ENCODE results near the gene OR52E1.
A peak's percentile ranks its signal among the peaks of the same experiment; 100 is the strongest.
"Not testable (repeated sequence)": the region's sequence is repeated elsewhere in the genome, so short reads cannot be mapped to it uniquely, and the experiment has no call there.

OR52E1 gene

DNA sequence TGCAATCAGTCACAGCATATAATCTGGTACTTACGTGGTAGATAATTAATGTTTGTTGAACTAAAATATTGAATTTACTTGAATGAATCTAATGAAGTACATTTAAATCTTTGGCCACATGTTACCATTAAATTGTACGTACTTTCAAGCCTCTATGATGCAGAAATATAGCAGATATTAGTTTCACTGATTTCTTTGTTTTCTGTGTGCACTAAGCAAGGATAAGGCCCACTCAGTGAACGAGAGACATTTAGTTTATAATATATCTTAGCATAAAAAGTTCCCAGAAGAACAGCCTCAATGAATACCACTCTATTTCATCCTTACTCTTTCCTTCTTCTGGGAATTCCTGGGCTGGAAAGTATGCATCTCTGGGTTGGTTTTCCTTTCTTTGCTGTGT lies at the start of gene OR52E1:
Gene OR52E1, plus strand, starts transcription at position 301 of the 400 bp plus-strand sequence.
- DNase-seq = no peak

DNA sequence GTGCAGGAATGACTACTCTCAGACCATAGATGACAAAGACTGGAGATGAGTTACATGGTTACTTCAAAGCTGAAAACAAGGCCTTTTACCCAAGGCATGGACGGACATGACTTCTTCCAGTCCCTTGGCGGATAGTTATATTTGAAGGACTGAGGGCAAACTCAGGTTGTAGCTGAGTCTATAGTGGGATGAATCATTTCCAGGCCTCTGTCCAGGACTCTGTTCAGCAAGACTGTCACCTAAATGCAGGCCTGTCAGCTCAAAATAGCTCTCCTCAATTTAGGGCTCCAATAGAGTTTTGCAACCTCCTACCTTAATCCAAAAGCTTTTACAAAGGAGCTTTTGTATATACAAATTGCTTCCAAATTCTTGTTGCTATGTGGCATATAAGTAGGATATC lies 47.4 kb upstream of the OR52E1 start:
- no peak for DNase-seq

DNA sequence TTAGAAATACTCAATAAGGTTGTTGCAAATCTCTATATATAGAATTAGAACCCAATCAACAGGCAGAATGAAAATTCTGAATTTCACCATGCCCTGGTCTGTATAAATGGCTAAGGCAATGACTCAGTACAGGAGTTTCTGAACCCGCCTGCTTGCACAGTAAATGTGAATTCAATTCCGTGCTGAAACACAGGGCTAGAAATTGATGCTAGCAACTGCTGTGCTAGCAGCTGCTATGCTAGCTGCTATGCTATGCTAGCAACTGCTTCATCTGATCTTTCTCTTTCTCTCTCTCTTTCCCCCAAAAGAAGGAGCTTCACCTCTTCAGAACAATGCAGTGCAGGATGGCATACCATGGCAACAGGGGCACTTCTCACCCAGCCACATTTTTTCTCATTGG lies 32.7 kb upstream of the OR52E1 start:
- DNase-seq = no peak

DNA sequence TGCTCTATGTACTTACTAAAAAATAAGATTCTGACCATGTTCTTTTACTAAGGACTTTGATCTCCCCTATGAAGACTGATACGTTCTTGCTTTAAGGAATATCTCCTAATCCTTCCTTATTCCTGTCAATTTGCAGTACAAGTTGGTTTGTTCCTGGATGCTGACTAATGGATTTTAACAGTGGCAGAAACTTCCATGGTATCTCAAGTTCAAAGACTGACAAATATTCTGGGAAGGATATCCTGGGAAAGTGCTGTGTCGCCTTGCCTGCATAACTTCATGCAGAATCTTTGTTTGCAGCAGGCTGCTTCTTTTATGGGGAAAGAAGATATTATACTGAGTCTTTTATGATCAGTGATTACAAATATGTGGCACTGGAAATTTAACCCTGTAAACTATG lies 31.4 kb upstream of the OR52E1 start:
- DNase-seq = no peak

DNA sequence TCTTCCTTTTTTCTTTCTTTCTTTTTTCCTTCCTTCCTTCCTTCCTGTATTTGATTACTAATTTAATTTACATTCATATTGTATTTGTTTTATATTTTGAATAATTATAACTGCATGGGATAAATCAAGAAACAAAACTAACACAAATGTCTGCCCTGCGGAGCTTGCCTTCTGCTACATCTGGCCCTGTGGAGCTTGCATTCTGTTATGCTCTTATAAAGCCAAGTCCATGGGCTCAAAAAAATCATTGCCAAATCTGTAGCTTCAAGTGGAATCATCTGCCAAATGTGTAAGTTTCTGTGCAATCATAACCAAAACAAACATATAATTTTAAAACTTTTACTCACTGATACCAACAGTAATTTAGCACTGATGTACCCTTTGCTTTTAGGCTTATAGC lies 31.0 kb upstream of the OR52E1 start:
- no peak for DNase-seq

DNA sequence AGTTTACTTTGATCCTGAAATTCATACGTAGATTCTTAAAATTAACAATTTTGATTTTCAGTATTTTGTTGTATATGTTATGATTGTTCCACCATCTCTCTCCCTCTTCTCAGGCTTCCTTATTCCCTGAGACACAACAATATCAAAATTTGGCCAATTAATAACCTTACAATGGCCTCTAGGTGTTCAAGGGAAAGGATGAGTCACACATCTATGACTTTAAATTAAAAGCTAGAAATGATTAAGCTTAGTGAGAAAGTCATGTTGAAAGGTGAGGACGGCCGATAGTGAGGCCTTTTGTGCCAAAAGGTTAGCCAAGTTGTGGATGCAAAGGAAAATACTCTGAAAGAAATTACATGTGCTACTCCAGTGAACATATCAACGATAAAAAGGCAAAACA lies 28.5 kb upstream of the OR52E1 start:
- no peak for DNase-seq

DNA sequence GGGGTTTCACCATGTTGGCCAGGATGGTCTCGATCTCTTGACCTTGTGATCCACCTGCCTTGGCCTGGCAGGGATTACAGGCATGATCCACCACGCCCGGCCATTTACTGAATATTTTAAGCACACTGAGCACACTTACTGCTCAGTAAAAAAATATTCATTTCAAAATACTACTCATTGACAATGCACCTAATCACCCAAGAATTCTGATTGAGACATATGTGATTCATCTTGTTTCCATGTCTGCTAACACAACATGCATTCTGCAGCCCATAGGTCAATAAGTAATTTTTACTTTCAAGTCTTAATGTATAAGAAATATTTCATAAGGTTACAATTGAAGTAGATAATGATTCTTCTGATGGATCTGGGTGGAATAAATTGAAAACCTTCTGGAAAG lies 27.3 kb upstream of the OR52E1 start:
- no peak for DNase-seq

DNA sequence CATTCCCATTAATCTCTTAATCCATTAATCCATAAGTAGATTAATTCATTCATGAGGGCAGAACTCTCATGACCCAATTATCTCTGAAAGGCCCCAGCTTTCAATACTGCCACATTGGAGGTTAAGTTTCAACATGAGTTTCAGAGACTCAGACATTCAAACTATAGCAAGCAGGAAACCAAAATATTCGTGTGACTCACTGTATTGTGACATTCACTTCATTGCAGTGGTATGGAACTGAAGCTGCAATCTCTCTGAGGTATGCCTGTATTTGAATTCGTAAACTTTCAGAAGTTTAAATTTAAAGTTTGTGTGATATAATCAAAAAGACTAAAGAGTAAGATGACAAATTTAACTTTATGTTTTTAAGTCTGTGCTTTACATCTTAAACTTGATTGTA lies 26.0 kb upstream of the OR52E1 start:
- peak; percentile 4 for DNase-seq

DNA sequence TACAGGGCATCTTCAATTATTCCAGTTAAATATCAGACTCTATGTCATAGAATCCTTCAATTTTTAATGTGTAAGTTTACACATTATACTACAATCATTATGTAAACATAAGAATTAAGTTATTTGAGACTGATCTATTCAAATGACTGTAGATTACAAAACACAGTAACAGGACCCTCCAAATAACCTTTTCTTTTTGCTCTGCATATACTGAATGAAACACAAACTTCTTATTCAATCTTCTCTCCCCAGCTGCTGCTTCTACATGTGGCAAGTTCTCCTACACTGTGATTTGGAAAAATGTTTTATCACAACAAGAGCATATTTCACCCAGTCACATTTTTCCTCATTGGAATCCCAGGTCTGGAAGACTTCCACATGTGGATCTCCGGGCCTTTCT lies 23.1 kb upstream of the OR52E1 start, which contains the start of gene OR52J3:
Gene OR52J3, plus strand, starts transcription at position 301 of the 400 bp plus-strand sequence. Its CDS starts 0 bp downstream, at position 301.
- no peak for DNase-seq

DNA sequence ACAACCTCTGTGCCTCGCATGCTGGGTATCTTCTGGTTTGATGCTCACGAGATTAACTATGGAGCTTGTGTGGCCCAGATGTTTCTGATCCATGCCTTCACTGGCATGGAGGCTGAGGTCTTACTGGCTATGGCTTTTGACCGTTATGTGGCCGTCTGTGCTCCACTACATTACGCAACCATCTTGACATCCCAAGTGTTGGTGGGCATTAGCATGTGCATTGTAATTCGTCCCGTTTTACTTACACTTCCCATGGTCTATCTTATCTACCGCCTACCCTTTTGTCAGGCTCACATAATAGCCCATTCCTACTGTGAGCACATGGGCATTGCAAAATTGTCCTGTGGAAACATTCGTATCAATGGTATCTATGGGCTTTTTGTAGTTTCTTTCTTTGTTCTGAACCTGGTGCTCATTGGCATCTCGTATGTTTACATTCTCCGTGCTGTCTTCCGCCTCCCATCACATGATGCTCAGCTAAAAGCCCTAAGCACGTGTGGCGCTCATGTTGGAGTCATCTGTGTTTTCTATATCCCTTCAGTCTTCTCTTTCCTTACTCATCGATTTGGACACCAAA lies 22.5 kb upstream of the OR52E1 start:
- DNase-seq = no peak

DNA sequence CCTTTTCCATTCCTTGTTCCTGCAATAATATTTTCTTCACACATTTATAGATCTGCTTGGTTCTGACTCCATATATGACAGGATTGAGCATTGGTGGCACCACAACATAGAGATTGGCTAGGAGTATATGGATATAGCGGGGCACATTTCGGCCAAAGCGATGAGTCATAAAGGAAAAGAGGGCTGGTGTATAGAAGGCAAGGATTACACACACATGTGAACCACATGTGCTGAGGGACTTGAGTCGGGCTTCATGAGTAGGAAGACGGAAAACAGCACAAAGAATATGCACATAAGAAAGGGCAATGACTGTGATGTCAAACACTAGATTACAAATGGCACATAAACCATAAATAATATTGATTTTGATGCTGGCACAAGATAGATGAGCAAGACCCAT lies 10.7 kb upstream of the OR52E1 start:
- not testable (repeated sequence) for DNase-seq

DNA sequence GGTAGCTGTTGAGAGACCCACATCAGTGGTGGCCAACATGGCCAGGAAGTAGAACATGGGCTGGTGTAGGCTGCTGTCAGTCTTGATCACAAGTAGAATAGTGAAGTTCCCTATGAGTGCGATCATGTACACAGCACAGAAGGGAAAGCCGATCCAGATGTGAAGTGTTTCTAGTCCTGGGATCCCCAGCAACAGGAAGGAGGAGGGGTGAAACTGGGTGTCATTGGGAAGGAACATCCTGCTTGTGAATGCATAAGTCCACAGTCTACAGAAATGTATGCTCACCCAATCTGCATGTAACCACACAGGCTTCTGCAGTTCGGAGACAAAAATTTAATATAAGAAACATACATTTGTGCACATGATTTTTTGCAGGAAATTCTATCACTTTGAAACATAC lies 10.0 kb upstream of the OR52E1 start, which contains the start of gene OR52E2:
Gene OR52E2, minus strand, starts transcription at position 237 of the 400 bp plus-strand sequence. Its CDS starts 0 bp downstream, at position 237.
- no peak for DNase-seq

DNA sequence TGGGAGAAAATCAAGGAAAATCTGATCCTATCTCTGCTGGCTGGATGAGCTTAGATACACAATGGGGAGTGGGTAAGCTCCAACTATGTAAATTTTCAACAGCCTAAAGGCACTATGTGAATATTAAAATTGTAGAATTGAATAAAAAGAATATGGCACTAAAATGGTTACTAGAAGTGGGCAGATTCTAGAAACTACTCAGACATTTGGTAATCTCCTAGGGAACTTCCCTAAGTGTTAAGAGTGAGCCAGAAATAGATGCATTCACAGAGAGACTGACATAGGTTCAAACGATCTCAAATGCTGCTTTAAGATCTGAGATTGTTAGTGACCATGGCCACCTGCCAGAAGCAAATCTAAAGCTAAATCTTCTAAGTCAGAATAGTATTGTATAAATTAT lies 4.3 kb upstream of the OR52E1 start:
- no peak for DNase-seq

DNA sequence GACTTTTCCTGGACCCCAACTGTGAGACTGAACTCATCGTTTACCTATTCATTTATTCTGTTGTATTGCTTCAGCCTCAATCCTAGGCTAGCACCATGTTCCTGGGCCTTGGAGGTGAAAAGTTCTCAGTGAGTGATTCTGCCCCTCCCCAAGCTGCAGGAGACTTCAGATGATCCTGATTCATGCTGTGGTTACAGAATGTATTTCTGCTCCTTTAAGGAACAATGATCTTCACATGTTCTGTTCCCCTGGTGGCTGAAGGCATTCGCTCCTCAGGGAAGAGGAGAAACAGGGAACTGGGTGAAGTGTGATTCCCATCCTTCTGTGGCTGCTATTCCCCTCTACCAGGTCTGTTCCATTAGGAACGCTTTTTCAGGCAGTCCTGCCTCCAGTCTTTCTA lies 2.4 kb downstream of the OR52E1 start:
- DNase-seq = no peak

DNA sequence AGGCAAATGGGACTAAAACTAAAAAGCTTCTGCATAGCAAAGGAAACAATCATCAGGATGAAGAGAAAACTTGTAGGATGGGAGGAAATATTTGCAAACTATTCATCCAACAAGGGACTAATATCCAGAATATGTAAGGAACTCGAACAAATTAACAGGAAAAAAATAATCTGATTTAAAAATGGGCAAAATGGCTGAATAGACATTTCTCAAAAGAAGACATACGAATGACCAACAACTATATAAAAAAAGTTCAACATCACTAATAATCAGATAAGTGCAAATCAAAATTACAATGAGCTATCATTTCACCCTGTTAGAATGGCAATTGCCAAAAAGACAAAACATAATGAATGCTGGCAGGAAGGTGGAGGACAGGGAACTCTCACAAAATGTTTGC lies 12.0 kb downstream of the OR52E1 start:
- no peak for DNase-seq

DNA sequence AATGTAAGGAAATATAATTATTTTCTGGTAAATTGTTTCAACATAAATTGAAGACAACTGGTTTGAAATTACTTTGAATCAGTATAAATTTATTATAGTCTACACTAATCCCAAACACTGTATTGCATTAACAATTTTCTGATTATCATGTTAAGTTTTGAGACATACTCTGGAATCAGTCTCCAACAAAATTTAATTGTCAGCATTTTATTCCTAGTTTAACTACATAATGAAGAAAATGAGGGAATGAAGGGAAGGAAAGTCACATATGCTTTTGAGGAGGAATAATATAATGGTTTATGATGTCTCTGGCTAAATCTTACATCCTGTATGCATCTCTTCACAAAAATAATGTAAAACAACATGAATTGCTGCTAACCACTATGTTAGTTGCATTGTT lies 14.2 kb downstream of the OR52E1 start:
- no peak for DNase-seq

DNA sequence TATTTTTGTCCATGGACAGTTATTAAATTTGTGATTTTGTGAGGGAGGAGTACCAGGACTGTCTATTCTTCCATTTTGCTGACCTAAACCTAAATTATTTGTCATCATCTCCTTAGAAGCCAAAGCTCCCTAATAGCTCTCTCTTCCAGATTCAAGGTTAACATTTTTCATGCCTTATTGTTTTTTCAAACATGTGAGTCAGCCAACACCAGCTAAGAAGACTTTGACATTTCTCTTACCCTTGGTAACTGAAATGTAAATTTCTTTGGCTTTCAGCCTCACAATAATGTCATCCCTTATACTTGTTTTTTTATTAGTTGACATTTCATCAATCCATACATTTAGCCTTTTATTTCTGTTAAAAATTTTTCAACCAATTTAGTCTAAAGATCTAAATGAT lies 19.2 kb downstream of the OR52E1 start:
- DNase-seq = no peak

DNA sequence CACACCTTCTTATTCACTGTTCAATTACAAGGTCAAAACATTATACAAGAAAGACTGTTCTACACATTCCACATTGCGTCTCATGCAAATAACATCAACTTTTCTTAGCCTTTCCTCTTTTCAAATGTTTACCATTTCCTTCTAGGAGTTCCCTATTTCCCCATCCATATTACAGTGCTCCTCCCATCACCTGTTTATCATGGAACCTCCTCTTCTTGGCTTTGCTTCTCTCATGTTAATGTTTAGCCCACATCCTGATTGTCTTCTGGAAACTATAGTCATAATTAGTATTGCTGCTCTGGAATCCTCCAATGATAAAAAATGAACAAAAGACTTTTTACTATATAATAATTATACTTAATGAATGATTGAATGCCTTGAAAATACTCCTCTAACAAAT lies 21.3 kb downstream of the OR52E1 start:
- no peak for DNase-seq

DNA sequence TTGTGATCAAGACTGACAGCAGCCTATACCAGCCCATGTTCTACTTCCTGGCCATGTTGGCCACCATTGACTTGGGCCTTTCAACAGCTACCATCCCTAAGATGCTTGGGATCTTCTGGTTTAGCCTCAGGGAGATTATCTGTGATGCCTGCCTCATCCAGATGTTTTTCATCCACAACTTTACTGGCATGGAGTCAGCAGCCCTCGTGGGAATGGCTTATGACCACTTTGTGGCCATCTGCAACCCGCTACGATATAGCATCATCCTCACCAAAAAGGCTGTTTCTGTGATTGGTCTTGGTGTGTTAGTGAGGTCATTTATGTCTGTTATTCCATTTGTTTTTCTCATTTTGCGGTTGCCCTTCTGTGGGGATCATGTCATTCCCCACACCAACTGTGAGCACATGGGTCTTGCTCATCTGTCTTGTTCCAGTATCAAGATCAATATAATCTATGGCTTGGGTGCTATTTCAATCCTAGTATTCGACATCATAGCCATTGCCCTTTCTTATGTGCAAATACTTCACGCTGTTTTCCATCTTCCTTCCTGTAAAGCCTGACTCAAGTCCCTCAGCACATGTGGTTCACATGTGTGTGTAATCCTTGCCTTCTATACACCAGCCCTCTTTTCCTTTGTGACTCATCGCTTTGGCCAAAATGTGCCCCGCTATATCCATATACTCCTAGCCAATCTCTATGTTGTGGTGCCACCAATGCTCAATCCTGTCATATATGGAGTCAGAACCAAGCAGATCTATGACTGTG lies 23.6 kb downstream of the OR52E1 start:
- no peak for DNase-seq

DNA sequence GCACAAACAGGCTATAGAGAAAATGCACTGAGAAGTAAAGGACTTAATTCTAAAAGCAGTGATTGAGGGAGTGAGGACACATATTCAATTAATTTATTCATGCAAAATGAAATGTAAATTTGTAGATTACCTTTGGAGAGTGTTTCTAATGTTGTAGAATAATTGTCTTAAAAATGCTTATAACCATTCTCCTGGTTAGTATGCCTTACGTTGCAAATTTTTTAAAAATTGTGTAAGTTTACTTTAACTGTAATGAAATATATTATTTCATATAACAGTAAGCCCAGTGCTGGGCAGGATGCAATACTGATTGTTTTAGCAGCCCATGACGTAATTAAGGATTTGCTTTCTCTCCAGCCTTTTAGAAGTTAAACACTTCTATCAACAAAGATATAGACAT lies 26.6 kb downstream of the OR52E1 start:
- DNase-seq = no peak

DNA sequence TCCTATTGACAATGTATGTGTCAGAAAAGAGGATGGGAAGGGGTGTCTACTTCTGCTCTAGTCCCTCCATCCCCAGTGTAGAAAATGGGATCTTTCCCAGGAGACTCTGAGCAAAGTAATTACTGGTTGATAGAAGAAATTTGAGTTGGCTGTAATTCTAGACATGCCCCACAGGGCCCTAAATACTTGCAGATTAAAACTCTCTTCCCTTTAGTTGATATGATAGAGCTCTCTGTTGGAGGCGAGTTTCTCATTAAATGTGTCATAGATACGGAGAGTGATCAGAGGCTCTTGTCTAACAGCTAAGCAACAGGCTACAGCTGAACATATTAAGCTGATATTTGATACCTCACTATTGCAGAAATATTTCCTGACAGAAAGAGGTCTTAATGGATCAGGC lies 32.9 kb downstream of the OR52E1 start:
- DNase-seq = no peak

DNA sequence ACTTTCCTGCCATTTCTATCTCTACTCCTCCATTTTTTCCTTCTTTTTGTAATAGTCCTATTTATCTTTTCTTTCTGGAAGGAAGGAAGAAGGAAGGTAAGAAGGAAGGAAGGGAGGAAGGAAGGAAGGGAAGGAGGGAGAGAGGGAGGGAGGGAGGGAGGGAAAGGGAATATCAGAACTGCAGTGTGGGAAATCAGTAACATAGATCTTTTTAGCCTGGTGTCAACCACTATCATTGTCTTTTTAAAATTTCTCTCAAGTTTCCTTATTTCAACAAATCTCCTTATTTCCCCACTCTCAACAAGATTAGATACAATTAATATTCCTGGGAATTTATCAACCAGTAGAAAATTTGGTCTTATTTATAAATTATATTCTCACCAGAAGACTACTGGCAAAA lies 33.7 kb downstream of the OR52E1 start:
- DNase-seq = no peak

DNA sequence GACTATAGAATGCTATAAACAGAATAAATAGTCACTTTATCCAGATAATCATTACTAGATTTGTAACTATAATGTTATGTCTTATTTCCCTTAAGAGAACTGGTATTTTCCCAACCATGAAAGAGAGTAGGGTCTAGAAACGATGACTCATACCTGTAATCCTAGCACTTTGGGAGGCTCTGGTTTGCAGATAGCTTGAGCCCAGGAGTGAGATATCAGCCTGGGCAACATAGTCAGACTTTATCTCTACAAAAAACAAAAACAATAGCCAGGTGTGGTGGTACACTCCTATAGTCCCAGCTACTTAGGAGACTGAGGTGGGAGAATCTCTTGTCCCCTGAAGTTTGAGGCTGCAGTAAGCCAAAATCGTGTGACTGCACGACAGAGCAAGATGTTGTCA lies 37.9 kb downstream of the OR52E1 start:
- DNase-seq = no peak

DNA sequence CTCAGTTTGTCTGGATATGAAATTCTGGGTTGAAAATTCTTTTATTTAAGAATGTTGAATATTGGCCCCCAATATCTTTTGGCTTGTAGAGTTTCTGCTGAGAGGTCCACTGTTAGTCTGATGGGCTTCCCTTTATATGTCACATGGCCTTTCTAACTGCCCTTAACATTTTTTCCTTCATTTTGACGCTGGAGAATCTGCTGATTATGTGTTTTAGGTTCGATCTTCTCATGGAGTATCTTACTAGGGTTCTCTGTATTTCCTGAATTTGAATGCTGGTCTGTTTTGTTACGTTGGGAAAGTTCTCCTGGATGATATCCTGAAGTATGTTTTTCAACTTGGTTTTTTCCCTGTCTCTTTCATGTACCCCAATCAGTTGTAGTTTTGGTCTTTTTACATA lies 46.0 kb downstream of the OR52E1 start:
- no peak for DNase-seq

DNA sequence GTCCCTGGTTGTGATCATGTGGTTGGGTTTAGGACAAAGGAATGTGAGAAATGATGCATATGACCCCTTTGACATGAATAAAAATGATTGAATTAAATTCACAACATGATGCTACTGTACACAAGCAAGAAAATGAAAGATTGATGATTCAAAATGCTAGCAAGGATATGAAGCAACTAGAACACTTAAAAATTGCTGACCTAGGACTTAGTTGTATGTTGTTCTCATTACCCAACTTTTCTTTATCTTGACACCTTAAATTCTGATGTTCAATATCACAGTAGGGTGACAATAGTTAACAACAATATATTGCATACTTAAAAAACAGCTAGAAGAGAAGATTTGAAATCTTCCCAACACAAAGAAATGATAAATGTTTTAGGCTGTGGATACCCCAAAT lies 48.2 kb downstream of the OR52E1 start:
- no peak for DNase-seq
